Kidney epithelial cell (primary cell): ENCODE results near the gene CBARP. TPM values are rescaled to one million over a fixed set of nuclear protein-coding genes. Genes with fewer than 3 reads are reported as not detected.
A peak's percentile ranks its signal among the peaks of the same experiment; 100 is the strongest.

Experiments used
- DNase-seq: peaks from one replicate; pipeline ENCODE4 v3.0.0-alpha.2; 2010; ENCODE audit warnings: low read depth
- H3K27me3 ChIP-seq: 2 replicates; pipeline ENCODE4 v1.6.0; 2011; ENCODE audit warnings: low read length; ENCODE audit not compliant: control insufficient read depth, insufficient read depth
- H3K36me3 ChIP-seq: 2 replicates; pipeline ENCODE4 v1.5.1; 2011; ENCODE audit warnings: low read length; ENCODE audit not compliant: control insufficient read depth, insufficient read depth
- H3K4me3 ChIP-seq: 2 replicates; pipeline ENCODE4 v1.5.1; 2011; ENCODE audit warnings: low read depth, mild to moderate bottlenecking, control low read depth, low read length
- total RNA-seq: library from RNA; depleted of rRNA; stranded (reverse); fragments of >200 nt; gene quantifications from 2 replicates; pipeline ENCODE4 v1.2.3, GENCODE V29; 2015
- TF ChIP-seq, protein P1 (sequence below): IDR thresholded peaks from 2 replicates; pipeline ENCODE4 v1.5.1; 2011; ENCODE audit warnings: mild to moderate bottlenecking, moderate library complexity, low read length, control low read depth, inconsistent platforms; ENCODE audit not compliant: insufficient read depth, poor library complexity, severe bottlenecking

The CBARP gene
- total RNA-seq, 1 donor from 2014 or later, result 5.1 TPM

DNA sequence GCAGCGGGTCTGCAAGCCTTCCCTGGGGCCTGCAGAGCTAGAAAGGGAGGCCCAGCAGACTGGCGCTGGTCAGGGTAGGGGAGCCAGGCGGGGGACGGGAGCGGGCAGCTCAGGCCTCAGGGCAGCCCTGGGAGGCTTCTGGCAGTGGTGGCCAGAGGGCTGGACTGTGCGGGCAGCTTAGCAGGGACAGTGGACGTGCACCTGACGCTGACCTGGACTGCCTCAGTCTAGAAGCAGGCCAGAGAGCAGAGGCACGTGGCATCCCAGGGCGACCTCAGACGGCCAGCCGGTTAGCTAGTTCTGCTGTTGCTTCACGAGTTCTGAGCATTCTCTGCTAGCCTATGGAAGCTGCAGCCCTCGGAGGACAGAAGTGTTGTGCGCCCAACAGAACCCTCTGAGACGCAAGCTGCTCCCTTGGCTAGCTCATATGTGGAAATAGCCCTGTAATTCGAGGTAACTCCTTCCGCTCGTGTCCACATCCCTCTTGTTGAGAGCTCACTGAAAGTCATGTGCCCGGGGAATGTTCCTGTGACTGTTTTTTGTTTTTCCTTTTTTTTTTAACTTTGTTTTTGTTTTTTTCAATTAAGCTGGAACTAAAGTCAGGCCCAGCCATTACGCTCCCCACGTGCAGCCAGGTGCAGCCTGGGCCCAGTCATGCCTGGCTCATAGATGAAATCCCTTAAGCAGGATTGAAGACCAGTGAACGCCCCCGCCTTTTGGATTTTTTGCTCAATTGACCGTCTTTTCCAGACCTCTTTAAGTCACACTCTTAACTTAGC is 35.6 kb upstream of the CBARP start:
- no peaks in the 10 kb centered on the region for H3K27me3 ChIP-seq
- H3K36me3 ChIP-seq, result peaks cover 7% of the 10 kb centered on the region
- H3K4me3 ChIP-seq, result no peak overlapping the region
- TF ChIP-seq, protein P1, sequence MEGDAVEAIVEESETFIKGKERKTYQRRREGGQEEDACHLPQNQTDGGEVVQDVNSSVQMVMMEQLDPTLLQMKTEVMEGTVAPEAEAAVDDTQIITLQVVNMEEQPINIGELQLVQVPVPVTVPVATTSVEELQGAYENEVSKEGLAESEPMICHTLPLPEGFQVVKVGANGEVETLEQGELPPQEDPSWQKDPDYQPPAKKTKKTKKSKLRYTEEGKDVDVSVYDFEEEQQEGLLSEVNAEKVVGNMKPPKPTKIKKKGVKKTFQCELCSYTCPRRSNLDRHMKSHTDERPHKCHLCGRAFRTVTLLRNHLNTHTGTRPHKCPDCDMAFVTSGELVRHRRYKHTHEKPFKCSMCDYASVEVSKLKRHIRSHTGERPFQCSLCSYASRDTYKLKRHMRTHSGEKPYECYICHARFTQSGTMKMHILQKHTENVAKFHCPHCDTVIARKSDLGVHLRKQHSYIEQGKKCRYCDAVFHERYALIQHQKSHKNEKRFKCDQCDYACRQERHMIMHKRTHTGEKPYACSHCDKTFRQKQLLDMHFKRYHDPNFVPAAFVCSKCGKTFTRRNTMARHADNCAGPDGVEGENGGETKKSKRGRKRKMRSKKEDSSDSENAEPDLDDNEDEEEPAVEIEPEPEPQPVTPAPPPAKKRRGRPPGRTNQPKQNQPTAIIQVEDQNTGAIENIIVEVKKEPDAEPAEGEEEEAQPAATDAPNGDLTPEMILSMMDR, result no peak
- no peak for DNase-seq

DNA sequence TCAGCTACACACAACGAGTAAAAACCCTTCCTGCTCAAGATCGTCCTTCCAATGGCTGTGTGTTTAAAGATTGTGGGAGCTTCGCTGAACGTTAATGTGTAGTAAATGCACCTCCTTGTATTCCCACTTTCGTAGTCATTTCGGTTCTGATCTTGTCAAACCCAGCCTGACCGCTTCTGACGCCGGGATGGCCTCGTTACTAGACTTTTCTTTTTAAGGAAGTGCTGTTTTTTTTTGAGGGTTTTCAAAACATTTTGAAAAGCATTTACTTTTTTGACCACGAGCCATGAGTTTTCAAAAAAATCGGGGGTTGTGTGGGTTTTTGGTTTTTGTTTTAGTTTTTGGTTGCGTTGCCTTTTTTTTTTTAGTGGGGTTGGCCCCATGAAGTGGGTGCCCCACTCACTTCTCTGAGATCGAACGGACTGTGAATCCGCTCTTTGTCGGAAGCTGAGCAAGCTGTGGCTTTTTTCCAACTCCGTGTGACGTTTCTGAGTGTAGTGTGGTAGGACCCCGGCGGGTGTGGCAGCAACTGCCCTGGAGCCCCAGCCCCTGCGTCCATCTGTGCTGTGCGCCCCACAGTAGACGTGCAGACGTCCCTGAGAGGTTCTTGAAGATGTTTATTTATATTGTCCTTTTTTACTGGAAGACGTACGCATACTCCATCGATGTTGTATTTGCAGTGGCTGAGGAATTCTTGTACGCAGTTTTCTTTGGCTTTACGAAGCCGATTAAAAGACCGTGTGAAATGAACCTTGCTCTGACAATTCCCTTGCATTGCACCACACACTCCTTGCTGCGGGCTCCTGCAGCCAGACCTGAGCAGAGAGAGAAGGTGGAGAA is 34.8 kb upstream of the CBARP start:
- H3K36me3 ChIP-seq, result peaks cover 7% of the 10 kb centered on the region
- TF ChIP-seq, protein P1, result no peak

DNA sequence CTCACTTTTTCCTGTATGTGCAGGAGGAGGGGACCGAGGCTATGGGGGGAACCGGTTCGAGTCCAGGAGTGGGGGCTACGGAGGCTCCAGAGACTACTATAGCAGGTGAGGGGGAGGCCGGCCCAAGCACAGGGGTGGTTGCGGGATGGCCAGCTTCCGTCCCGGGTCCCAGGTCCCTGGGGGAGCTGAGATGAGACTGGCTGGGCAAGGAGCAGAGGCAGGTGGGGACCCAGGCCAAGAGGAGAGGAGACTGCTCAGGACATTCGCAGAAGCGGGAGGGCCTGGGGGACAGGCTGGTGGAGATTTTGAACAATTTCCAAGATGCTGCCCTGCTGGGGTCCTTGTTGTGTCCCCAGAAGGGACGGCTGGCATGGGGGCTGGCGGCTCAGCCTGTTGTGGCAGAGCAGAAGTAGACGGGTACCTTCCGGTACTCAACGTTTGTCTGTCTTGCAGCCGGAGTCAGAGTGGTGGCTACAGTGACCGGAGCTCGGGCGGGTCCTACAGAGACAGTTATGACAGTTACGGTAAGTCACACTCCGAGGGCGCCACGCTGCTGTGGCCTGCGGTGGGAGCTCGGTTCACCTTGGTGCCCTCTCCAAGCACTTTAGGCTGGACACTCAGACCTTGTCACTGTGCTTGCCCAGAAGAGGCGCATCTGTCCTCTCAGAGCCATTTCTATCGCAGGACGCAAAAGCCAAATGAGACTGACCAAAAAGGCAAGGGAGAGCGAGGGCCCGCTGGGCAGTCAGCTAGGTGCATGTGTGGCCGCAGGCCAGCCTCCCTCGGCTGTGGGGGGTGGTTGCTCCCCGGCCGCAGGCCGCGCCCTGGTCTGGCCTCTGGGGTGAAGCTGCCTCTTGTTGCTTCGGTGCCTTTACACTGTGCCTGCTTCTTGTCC is 34.0 kb upstream of the CBARP start:
- no peak for DNase-seq
- Histone ChIP-seq H3K27me3 (no peaks in the 10 kb centered on the region), H3K36me3 (peaks cover 7% of the 10 kb centered on the region), H3K4me3 (no peak overlapping the region)
- TF ChIP-seq, protein P1, result no peak

More for the DNA sequence above, 34.8 kb upstream of the CBARP start:
- no peaks in the 10 kb centered on the region for H3K27me3 ChIP-seq
- no peak for DNase-seq
- H3K4me3 ChIP-seq, result no peak overlapping the region

DNA sequence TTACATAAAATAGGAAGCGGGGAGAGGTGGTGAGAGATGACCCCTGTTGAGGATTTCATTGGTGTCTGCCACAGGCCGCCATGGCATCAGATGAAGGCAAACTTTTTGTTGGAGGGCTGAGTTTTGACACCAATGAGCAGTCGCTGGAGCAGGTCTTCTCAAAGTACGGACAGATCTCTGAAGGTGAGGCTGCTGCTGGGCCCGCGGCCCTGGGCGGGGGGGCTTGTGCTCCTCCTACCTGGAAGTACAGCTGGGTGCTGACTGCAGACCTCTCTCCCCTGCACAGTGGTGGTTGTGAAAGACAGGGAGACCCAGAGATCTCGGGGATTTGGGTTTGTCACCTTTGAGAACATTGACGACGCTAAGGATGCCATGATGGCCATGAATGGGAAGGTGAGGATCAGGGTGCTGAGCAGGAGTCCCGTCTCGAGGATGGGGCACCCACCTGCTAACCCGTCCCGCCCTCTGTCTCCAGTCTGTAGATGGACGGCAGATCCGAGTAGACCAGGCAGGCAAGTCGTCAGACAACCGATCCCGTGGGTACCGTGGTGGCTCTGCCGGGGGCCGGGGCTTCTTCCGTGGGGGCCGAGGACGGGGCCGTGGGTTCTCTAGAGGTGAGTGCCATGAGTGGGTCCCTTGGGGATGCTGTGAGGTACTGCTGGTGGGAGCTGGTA is 33.2 kb upstream of the CBARP start:
- H3K36me3 ChIP-seq, result peaks cover 7% of the 10 kb centered on the region
- H3K4me3 ChIP-seq, result peak overlapping the region; percentile 2
- DNase-seq, result no peak
- TF ChIP-seq, protein P1, result no peak
- H3K27me3 ChIP-seq, result no peaks in the 10 kb centered on the region

DNA sequence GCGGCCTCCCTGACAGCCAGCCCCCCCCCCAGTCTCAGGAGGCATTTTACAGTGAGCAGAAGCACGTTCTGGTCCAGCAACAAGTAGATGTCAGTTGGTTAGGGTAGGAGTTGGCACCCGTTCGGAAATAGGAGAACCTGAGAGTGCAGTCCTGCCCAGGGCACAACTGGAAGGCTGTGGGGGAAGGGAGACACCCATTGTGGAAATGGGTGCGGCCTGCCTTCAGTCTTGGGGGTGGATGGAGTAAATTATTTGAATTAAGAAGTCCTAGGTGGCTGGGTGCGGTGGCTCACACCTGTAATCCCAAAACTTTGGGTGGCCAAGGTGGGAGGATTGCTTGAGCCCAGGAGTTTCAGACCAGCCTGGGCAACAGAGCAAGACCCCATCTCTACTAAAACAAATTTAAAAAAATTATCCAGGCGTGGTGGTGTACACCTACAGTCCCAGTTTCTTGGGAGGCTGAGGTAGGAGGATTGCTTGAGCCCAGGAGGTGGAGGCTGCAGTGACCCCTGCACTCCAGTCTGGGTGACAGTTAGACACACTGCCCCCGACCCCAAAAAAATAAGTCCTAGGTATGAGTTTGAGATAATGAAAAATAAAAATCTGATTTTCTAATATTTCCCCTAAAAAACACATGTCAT is 32.5 kb upstream of the CBARP start:
- DNase-seq, result no peak
- TF ChIP-seq, protein P1, result no peak

More for the DNA sequence above, 32.5 kb upstream of the CBARP start:
- Histone ChIP-seq H3K36me3 (peaks cover 7% of the 10 kb centered on the region), H3K4me3 (peak overlapping the region; percentile 51), H3K27me3 (no peaks in the 10 kb centered on the region)
